HCT116 (cell line): Measurements from ENCODE around the gene RIMBP2. TPM values are rescaled to one million over a fixed set of nuclear protein-coding genes. Genes with fewer than 3 reads are reported as not detected.

Experiments used
- ATAC-seq: fragments of 200-7000 bp; cut with Tn5 transposase; 2 replicates; pipeline ENCODE4 v1.9.1; 2020; ENCODE audit warnings: mild to moderate bottlenecking, moderate library complexity
- BruUV-seq: library from RNA; stranded (reverse); fragments of 400-500 nt; replicated peaks from 2 replicates; lab custom pipeline; 2021; lab: Mats Ljungman, UMichigan
- CTCF ChIA-PET: fragments of 300-600 bp; sonication (Branson Sonifier 250); formaldehyde crosslinking; loops from one replicate; lab custom pipeline; 2021; ENCODE audit warnings: antibody characterized with exemption; lab: Charles Lee
- POLR2A ChIA-PET: fragments of 300-600, 350-600 bp; sonication (Branson Sonifier 250); formaldehyde crosslinking; loops from one replicate; lab custom pipeline; 2021; ENCODE audit warnings: antibody characterized with exemption; lab: Charles Lee
- RAD21 ChIA-PET, 2 experiments: fragments of 300-600 bp; sonication (Branson Sonifier 250); formaldehyde crosslinking; loops; one replicate each; lab custom pipeline; 2023; ENCODE audit warnings: low total read pairs in 2 of 2; ENCODE audit not compliant: uncharacterized antibody in 2 of 2, unreplicated experiment in 2 of 2, low non-redundant PET in 1 of 2; lab: Charles Lee
- DNase-seq: peaks from one replicate; pipeline ENCODE4 v3.0.0-alpha.2; 2010; ENCODE audit warnings: low read depth, low spot score
- H2AFZ ChIP-seq: fragments of 200-600 bp; shearing (Covaris generic), sonication (generic); 2 replicates; pipeline ENCODE4 v1.6.1; 2017; ENCODE audit warnings: low read depth, mixed run types, mixed read lengths, antibody characterized with exemption, low read length; ENCODE audit not compliant: poor library complexity, severe bottlenecking
- H3K27ac ChIP-seq: 2 replicates; pipeline ENCODE4 v1.5.1; 2012; ENCODE audit warnings: low read depth, low read length
- H3K27me3 ChIP-seq: fragments of 200-600 bp; sonication (generic); 2 replicates; pipeline ENCODE4 v1.6.1; 2016; ENCODE audit warnings: mixed run types, low read length, mixed read lengths; ENCODE audit not compliant: insufficient read depth
- H3K36me3 ChIP-seq, 2 experiments: fragments of 200-500 bp in 1 of 2; fragments of 200-600 bp in 1 of 2; sonication (Bioruptor generic) in 1 of 2; sonication (generic) in 1 of 2; 2 replicates each; pipeline versions ENCODE4 v1.5.1 to v1.6.1; 2014 to 2016; ENCODE audit warnings: low read length in 2 of 2, inconsistent platforms in 1 of 2, mixed read lengths in 1 of 2, mixed run types in 1 of 2; ENCODE audit not compliant: insufficient read depth in 2 of 2, control insufficient read depth in 1 of 2
- H3K4me1 ChIP-seq, 2 experiments: fragments of 200-600 bp in 1 of 2; sonication (generic) in 1 of 2; 2 replicates each; pipeline versions ENCODE4 v1.5.1 to v1.6.1; 2012 to 2017; ENCODE audit warnings: low read length in 2 of 2, inconsistent platforms in 1 of 2, mild to moderate bottlenecking in 1 of 2, mixed read lengths in 1 of 2, mixed run types in 1 of 2, moderate library complexity in 1 of 2; ENCODE audit not compliant: insufficient read depth in 2 of 2, control insufficient read depth in 1 of 2
- H3K4me2 ChIP-seq: fragments of 200-600 bp; sonication (generic); 2 replicates; pipeline ENCODE4 v1.6.1; 2017; ENCODE audit warnings: mixed run types, low read length, mixed read lengths
- H3K4me3 ChIP-seq, 2 experiments: fragments of 200-600 bp in 1 of 2; sonication (generic) in 1 of 2; replicated peaks in 1 of 2; 2 replicates each; pipeline ENCODE4 v1.5.1; 2011 to 2016; ENCODE audit warnings: low read length in 2 of 2, control low read depth in 1 of 2, low read depth in 1 of 2, mild to moderate bottlenecking in 1 of 2, mixed read lengths in 1 of 2, mixed run types in 1 of 2
- H3K79me2 ChIP-seq: fragments of 200-600 bp; sonication (generic); 2 replicates; pipeline ENCODE4 v1.6.1; 2017; ENCODE audit warnings: mild to moderate bottlenecking, mixed run types, low read length, moderate library complexity, mixed read lengths; ENCODE audit not compliant: insufficient read depth
- H3K9ac ChIP-seq: fragments of 200-600 bp; sonication (generic); 2 replicates; pipeline ENCODE4 v1.6.1; 2016; ENCODE audit warnings: low read length, mixed read lengths
- H3K9me2 ChIP-seq: fragments of 200-600 bp; sonication (generic), shearing (Covaris generic); 2 replicates; pipeline ENCODE4 v1.6.1; 2017; ENCODE audit warnings: mixed run types, mild to moderate bottlenecking, moderate library complexity; ENCODE audit not compliant: insufficient read depth
- H3K9me3 ChIP-seq, 2 experiments: fragments of 200-500 bp in 1 of 2; fragments of 200-600 bp in 1 of 2; sonication (Bioruptor generic) in 1 of 2; sonication (generic) in 1 of 2; 2 replicates each; pipeline ENCODE4 v1.6.1; 2014 to 2017; ENCODE audit warnings: low read length in 2 of 2, mixed read lengths in 2 of 2, inconsistent platforms in 1 of 2, low read depth in 1 of 2, mild to moderate bottlenecking in 1 of 2, mixed run types in 1 of 2, moderate library complexity in 1 of 2; ENCODE audit not compliant: control insufficient read depth in 1 of 2, insufficient read depth in 1 of 2
- H4K20me1 ChIP-seq: fragments of 200-600 bp; sonication (generic), shearing (Covaris generic); 2 replicates; pipeline ENCODE4 v1.6.1; 2017; ENCODE audit warnings: mixed run types, mild to moderate bottlenecking, moderate library complexity; ENCODE audit not compliant: insufficient read depth
- CBX3 ChIP-seq: IDR thresholded peaks from 2 replicates; pipeline ENCODE4 v1.6.1; 2012; ENCODE audit warnings: low read depth
- CEBPB ChIP-seq: IDR thresholded peaks from 2 replicates; pipeline ENCODE4 v1.6.1; 2012; ENCODE audit warnings: low read depth
- ELF1 ChIP-seq: IDR thresholded peaks from 2 replicates; pipeline ENCODE4 v1.6.1; 2012; ENCODE audit warnings: low read depth, borderline replicate concordance
- EZH2phosphoT487 ChIP-seq: fragments of 200-600 bp; IDR thresholded peaks from 2 replicates; pipeline ENCODE4 v1.6.1; 2018; ENCODE audit warnings: antibody characterized with exemption, borderline replicate concordance
- FOSL1 ChIP-seq: IDR thresholded peaks from 2 replicates; pipeline ENCODE4 v1.6.1; 2012; ENCODE audit warnings: low read depth
- JUND ChIP-seq: IDR thresholded peaks from 2 replicates; pipeline ENCODE4 v1.6.1; 2012
- POLR2A ChIP-seq: IDR thresholded peaks from 2 replicates; pipeline ENCODE4 v1.7.0; 2011; ENCODE audit warnings: borderline replicate concordance; ENCODE audit not compliant: insufficient read depth, insufficient read length; ENCODE audit errors: extremely low read depth
- SIN3A ChIP-seq: IDR thresholded peaks from 2 replicates; pipeline ENCODE4 v1.6.1; 2012; ENCODE audit warnings: low read depth
- TCF7L2 ChIP-seq: IDR thresholded peaks from 2 replicates; pipeline ENCODE4 v1.7.0; 2011; ENCODE audit warnings: borderline replicate concordance, inconsistent platforms; ENCODE audit not compliant: insufficient read depth, insufficient read length; ENCODE audit errors: extremely low read depth
- YY1 ChIP-seq: IDR thresholded peaks from 2 replicates; pipeline ENCODE4 v1.6.1; 2011; ENCODE audit warnings: low read length, low read depth, moderate library complexity, mild to moderate bottlenecking; ENCODE audit not compliant: insufficient replicate concordance; ENCODE audit errors: extremely low read depth
- ZFX ChIP-seq: fragments of 450-650 bp; IDR thresholded peaks from 2 replicates; pipeline ENCODE4 v1.6.1; 2017
- intact Hi-C: fragments of 100-400 bp; cut with micrococcal nuclease; formaldehyde crosslinking; loops from 2 replicates; pipeline ENCODE4 v1.10.0; 2022
- total RNA-seq: library from RNA; stranded (reverse); gene quantifications from one replicate; pipeline ENCODE4 v1.2.1, GENCODE V29; 2021; ENCODE audit not compliant: unreplicated experiment
- TF ChIP-seq, protein P1 (sequence below): IDR thresholded peaks from 2 replicates; pipeline ENCODE4 v1.6.1; 2012; ENCODE audit warnings: low read depth
- TF ChIP-seq, protein P2 (sequence below), 3 experiments: fragments of 200-600 bp in 1 of 3; sonication (generic) in 1 of 3; IDR thresholded peaks in 2 of 3; conservative IDR thresholded peaks in 1 of 3; 2 replicates each; pipeline ENCODE4 v1.5.1; 2012 to 2017; ENCODE audit warnings: low read depth in 2 of 3, low read length in 2 of 3, antibody characterized with exemption in 1 of 3, borderline replicate concordance in 1 of 3, control low read depth in 1 of 3, mild to moderate bottlenecking in 1 of 3, mixed read lengths in 1 of 3, mixed run types in 1 of 3, moderate library complexity in 1 of 3; ENCODE audit not compliant: insufficient read depth in 1 of 3
- TF ChIP-seq, protein P3 (sequence below): IDR thresholded peaks from 2 replicates; pipeline ENCODE4 v1.6.1; 2012
- TF ChIP-seq, protein P4 (sequence below): IDR thresholded peaks from 2 replicates; pipeline ENCODE4 v1.6.1; 2012

RIMBP2 gene
- total RNA-seq, 1 experiment from 2014 or later: not detected

DNA sequence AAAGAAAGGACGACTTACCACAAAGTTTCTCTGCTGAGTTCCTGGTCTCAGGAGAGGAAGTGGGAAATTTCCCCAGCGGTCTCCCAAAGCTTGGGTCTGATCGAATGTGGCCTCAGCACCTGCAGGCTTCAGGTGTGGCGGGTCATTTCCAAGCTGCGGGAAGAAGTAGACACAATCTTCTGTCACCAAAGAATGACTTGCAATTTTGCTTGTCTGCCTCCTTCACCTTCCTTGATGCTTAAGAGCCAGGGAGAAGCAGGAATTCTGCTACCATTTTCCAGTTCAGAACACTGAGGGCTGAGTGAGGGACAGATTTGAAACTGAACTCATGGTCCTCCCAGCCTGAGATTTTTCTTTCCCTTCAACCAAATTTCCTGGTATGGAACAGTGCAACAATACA is 87.8 kb downstream of the RIMBP2 start:
- TF ChIP-seq ZFX (no peak), ELF1 (no peak), TCF7L2 (no peak), POLR2A (no peak), SIN3A (no peak), CEBPB (no peak), FOSL1 (no peak), YY1 (no peak), JUND (no peak), CBX3 (no peak), EZH2phosphoT487 (no peak)
- TF ChIP-seq, protein P1, sequence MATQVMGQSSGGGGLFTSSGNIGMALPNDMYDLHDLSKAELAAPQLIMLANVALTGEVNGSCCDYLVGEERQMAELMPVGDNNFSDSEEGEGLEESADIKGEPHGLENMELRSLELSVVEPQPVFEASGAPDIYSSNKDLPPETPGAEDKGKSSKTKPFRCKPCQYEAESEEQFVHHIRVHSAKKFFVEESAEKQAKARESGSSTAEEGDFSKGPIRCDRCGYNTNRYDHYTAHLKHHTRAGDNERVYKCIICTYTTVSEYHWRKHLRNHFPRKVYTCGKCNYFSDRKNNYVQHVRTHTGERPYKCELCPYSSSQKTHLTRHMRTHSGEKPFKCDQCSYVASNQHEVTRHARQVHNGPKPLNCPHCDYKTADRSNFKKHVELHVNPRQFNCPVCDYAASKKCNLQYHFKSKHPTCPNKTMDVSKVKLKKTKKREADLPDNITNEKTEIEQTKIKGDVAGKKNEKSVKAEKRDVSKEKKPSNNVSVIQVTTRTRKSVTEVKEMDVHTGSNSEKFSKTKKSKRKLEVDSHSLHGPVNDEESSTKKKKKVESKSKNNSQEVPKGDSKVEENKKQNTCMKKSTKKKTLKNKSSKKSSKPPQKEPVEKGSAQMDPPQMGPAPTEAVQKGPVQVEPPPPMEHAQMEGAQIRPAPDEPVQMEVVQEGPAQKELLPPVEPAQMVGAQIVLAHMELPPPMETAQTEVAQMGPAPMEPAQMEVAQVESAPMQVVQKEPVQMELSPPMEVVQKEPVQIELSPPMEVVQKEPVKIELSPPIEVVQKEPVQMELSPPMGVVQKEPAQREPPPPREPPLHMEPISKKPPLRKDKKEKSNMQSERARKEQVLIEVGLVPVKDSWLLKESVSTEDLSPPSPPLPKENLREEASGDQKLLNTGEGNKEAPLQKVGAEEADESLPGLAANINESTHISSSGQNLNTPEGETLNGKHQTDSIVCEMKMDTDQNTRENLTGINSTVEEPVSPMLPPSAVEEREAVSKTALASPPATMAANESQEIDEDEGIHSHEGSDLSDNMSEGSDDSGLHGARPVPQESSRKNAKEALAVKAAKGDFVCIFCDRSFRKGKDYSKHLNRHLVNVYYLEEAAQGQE: no peak
- TF ChIP-seq, protein P2, sequence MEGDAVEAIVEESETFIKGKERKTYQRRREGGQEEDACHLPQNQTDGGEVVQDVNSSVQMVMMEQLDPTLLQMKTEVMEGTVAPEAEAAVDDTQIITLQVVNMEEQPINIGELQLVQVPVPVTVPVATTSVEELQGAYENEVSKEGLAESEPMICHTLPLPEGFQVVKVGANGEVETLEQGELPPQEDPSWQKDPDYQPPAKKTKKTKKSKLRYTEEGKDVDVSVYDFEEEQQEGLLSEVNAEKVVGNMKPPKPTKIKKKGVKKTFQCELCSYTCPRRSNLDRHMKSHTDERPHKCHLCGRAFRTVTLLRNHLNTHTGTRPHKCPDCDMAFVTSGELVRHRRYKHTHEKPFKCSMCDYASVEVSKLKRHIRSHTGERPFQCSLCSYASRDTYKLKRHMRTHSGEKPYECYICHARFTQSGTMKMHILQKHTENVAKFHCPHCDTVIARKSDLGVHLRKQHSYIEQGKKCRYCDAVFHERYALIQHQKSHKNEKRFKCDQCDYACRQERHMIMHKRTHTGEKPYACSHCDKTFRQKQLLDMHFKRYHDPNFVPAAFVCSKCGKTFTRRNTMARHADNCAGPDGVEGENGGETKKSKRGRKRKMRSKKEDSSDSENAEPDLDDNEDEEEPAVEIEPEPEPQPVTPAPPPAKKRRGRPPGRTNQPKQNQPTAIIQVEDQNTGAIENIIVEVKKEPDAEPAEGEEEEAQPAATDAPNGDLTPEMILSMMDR (IDR thresholded peaks at IDR 0.05 in 2 of 3, conservative IDR thresholded peaks at IDR 0.05 in 1 of 3; ENCODE audit: borderline replicate concordance in 1 of 3, insufficient read depth in 1 of 3, low read depth in 2 of 3, low read length in 2 of 3): no peak
- TF ChIP-seq, protein P3, sequence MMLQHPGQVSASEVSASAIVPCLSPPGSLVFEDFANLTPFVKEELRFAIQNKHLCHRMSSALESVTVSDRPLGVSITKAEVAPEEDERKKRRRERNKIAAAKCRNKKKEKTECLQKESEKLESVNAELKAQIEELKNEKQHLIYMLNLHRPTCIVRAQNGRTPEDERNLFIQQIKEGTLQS: no peak
- TF ChIP-seq, protein P4, sequence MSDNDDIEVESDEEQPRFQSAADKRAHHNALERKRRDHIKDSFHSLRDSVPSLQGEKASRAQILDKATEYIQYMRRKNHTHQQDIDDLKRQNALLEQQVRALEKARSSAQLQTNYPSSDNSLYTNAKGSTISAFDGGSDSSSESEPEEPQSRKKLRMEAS: no peak
- TF ChIP-seq, all 23 proteins: peak for 0
- ChIA-PET POLR2A (no interaction called here), CTCF (no interaction called here), RAD21 (no interaction called here)
- ATAC-seq (no peak), DNase-seq (no peak)
- H2AFZ ChIP-seq: no peak overlapping the region
- no peak overlapping the region for H3K4me3 ChIP-seq
- H3K9ac ChIP-seq: no peak overlapping the region
- no peaks in the 10 kb centered on the region for H3K36me3 ChIP-seq
- H3K27me3 ChIP-seq: peaks cover 24% of the 10 kb centered on the region
- no peaks in the 10 kb centered on the region for H4K20me1 ChIP-seq
- intact Hi-C loops: no loop called here
- H3K27ac ChIP-seq: no peak overlapping the region
- no peaks in the 10 kb centered on the region for H3K79me2 ChIP-seq
- H3K4me2 ChIP-seq: no peak overlapping the region
- no peaks in the 10 kb centered on the region for H3K4me1 ChIP-seq
- no peaks in the 10 kb centered on the region for H3K9me2 ChIP-seq
- H3K9me3 ChIP-seq: peaks cover 0 to 3% of the 10 kb centered on the region in 2 experiments; a peak in 1 of 4 replicates
- no TSS peak for BruUV-seq
